ENCODE measurements around the gene AP3S2.

DNA sequence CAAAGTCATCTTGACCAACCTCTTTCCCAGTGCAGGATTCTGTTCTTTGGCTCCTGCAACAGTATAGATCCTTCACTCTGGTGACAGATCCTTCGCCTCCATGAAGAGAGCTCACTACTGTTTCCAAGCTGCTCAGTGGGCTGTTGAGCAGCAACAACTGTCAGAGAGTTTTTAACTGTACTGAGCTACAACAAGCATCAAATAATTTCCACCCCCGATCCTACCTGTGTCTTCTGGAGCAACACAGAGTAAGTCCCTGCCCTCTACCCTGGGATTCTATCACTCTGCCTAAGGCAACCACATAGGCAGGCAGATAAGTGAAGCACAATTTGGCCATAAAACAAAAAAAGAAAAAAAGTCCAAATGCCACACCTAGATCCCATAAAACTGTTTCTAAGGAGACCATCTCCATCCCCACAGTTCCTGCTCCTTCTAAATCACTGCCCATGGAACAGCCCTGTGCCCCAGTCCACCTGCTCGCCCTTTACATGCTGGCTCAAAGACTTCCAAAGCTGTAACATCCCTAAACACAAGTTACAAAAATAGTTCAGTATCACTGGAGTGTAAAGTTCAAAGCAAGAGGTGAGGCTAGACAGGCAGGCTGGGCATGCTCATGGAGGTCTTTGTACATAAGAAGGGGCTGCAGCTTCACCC lies 41.3 kb downstream of the AP3S2 start:
- no peak for TF ChIP-seq POLR2AphosphoS5 (IDR thresholded peaks at IDR 0.05)
- TF ChIP-seq POLR2A (IDR thresholded peaks at IDR 0.05): no peak
- no peak for TF ChIP-seq EP300 (IDR thresholded peaks at IDR 0.05)

Measured in suprapubic skin (tissue), 4 donors.